ENCODE data around the gene PSAP. TPM values are rescaled to one million over a fixed set of nuclear protein-coding genes. Genes with fewer than 3 reads are reported as not detected.
"Not testable (repeated sequence)": the region's sequence is repeated elsewhere in the genome, so short reads cannot be mapped to it uniquely, and the experiment has no call there.

PSAP gene
- total RNA-seq, 1 experiment from 2014 or later: 397 TPM

DNA sequence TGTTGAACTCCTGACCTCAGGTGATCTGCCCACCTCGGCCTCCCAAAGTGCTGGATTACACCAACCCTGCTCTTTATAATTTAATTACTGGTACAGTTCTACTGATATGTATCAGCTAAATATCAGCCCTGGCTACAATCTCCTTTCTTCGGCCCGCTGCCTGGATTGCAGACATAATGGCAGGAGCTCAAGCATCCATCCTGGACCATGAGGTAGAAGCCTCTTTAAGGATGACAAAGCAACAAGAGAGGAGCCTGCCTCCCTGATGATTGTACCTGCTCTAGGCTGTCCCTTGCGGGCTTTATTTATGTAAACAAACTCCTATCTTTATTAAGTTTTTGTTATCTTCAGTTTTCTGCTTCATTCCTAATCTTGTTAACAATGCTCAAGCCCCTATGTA is 5.6 kb upstream of the PSAP start:
- TF ChIP-seq ESRRA (CRISPR knock-in tag; IDR thresholded peaks at IDR 0.05; ENCODE audit: borderline replicate concordance) (no peak), ZNF396 (CRISPR knock-in tag; IDR thresholded peaks at IDR 0.05; ENCODE audit: borderline replicate concordance) (no peak), ZNF121 (CRISPR knock-in tag; IDR thresholded peaks at IDR 0.05) (no peak), CBFB (CRISPR knock-in tag; IDR thresholded peaks at IDR 0.05; ENCODE audit: low read depth) (no peak)
- TF ChIP-seq, protein P1, sequence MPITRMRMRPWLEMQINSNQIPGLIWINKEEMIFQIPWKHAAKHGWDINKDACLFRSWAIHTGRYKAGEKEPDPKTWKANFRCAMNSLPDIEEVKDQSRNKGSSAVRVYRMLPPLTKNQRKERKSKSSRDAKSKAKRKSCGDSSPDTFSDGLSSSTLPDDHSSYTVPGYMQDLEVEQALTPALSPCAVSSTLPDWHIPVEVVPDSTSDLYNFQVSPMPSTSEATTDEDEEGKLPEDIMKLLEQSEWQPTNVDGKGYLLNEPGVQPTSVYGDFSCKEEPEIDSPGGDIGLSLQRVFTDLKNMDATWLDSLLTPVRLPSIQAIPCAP (CRISPR knock-in tag; IDR thresholded peaks at IDR 0.05): no peak
- TF ChIP-seq, protein P2, sequence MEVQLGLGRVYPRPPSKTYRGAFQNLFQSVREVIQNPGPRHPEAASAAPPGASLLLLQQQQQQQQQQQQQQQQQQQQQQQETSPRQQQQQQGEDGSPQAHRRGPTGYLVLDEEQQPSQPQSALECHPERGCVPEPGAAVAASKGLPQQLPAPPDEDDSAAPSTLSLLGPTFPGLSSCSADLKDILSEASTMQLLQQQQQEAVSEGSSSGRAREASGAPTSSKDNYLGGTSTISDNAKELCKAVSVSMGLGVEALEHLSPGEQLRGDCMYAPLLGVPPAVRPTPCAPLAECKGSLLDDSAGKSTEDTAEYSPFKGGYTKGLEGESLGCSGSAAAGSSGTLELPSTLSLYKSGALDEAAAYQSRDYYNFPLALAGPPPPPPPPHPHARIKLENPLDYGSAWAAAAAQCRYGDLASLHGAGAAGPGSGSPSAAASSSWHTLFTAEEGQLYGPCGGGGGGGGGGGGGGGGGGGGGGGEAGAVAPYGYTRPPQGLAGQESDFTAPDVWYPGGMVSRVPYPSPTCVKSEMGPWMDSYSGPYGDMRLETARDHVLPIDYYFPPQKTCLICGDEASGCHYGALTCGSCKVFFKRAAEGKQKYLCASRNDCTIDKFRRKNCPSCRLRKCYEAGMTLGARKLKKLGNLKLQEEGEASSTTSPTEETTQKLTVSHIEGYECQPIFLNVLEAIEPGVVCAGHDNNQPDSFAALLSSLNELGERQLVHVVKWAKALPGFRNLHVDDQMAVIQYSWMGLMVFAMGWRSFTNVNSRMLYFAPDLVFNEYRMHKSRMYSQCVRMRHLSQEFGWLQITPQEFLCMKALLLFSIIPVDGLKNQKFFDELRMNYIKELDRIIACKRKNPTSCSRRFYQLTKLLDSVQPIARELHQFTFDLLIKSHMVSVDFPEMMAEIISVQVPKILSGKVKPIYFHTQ (CRISPR knock-in tag; IDR thresholded peaks at IDR 0.05): no peak
- TF ChIP-seq, protein P3, sequence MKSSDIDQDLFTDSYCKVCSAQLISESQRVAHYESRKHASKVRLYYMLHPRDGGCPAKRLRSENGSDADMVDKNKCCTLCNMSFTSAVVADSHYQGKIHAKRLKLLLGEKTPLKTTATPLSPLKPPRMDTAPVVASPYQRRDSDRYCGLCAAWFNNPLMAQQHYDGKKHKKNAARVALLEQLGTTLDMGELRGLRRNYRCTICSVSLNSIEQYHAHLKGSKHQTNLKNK (CRISPR knock-in tag; IDR thresholded peaks at IDR 0.05): no peak
- TF ChIP-seq, protein P4, sequence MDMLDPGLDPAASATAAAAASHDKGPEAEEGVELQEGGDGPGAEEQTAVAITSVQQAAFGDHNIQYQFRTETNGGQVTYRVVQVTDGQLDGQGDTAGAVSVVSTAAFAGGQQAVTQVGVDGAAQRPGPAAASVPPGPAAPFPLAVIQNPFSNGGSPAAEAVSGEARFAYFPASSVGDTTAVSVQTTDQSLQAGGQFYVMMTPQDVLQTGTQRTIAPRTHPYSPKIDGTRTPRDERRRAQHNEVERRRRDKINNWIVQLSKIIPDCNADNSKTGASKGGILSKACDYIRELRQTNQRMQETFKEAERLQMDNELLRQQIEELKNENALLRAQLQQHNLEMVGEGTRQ (CRISPR knock-in tag; IDR thresholded peaks at IDR 0.05): no peak
- H3K4me1 Mint-ChIP-seq: peaks cover 16% of the 10 kb centered on the region
- no peak for DNase-seq (ENCODE audit: low spot score)
- no peaks in the 10 kb centered on the region for H3K27me3 Mint-ChIP-seq (ENCODE audit: low read depth)
- ChIA-PET POLR2A (no interaction called here), CTCF (no interaction called here)
- no peak for ATAC-seq
- H3K27ac Mint-ChIP-seq: no peak overlapping the region
- no peaks in the 10 kb centered on the region for H3K9me3 Mint-ChIP-seq
- no peak overlapping the region for H3K4me3 Mint-ChIP-seq
- H3K36me3 Mint-ChIP-seq: no peaks in the 10 kb centered on the region

DNA sequence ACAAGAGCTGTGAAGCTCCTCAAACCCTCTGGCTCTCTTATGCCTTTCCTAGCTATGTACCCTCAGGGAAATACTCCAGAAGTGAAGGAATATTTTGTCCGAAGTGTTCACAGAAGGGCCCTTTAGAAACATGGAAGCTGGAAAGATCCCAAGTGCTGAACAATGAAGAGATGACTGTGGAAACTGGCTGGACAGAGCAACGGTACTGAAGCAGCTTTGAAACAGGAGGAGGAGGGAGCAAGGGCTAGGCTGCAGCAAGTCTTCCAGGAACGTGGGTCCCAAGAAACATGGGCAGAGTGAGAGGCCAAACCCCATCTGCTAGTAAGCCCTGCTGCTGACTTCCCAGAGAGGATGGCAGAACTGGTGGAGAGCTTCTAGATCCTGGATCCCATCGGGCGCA is 3.0 kb upstream of the PSAP start:
- POLR2A ChIA-PET: no interaction called here
- H3K27ac Mint-ChIP-seq: no peak overlapping the region
- H3K36me3 Mint-ChIP-seq: no peaks in the 10 kb centered on the region
- H3K4me1 Mint-ChIP-seq: peaks cover 21% of the 10 kb centered on the region
- H3K27me3 Mint-ChIP-seq (ENCODE audit: low read depth): no peaks in the 10 kb centered on the region
- CTCF ChIA-PET: interaction anchor here (0.6 to 3.1 kb wide), 5 partner anchors 14 to 1400 kb away, joined by 3 to 16 read pairs (median 4); no protein-coding TSS in a partner anchor
- TF ChIP-seq CBFB (CRISPR knock-in tag; IDR thresholded peaks at IDR 0.05; ENCODE audit: low read depth): no peak
- DNase-seq (ENCODE audit: low spot score): no peak
- H3K9me3 Mint-ChIP-seq: no peaks in the 10 kb centered on the region
- H3K4me3 Mint-ChIP-seq: no peak overlapping the region
- no peak for ATAC-seq

DNA sequence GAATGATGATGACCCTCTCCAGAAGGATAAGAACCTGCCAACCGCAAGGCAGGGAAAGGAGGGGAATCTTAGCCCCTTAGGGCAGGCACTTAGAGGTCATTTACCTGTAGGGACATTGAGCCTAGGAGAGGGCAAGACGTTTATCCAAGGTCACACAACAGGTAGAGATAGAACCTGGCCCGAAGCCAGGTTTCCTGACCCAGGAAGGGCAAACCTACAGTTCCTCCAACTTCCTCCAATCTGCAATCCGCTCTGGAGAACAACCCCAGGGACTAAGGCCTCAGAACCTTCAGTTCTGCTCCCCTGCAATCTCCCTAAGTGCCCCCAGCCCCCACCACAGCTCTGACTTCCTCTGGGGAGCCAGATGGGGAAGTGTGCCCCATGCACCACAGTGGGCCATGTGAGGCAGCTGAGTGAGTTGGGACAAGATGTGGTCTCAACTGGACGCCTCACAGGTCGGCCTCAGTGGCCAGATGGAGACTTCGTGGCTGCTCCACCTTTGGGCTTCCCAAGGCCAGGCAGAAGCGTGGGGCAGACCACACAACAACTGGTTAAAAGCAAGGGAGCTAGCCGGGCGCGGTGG is 1.4 kb upstream of the PSAP start:
- H3K36me3 Mint-ChIP-seq: peaks cover 2% of the 10 kb centered on the region; the same call in 1 of the 2 replicates
- no peak for ATAC-seq
- ChIA-PET POLR2A (no interaction called here), CTCF (interaction anchor here (1.2 to 3.1 kb wide), 2 partner anchors 13 to 44 kb away, joined by 4 to 16 read pairs; no protein-coding TSS in a partner anchor)
- no peak overlapping the region for H3K4me3 Mint-ChIP-seq
- H3K27me3 Mint-ChIP-seq (ENCODE audit: low read depth): no peaks in the 10 kb centered on the region
- peaks cover 36% of the 10 kb centered on the region for H3K4me1 Mint-ChIP-seq
- H3K9me3 Mint-ChIP-seq: no peaks in the 10 kb centered on the region
- DNase-seq (ENCODE audit: low spot score): no peak
- peak overlapping the region; percentile 45; the same call in 1 of the 2 replicates for H3K27ac Mint-ChIP-seq
- TF ChIP-seq, protein P5, sequence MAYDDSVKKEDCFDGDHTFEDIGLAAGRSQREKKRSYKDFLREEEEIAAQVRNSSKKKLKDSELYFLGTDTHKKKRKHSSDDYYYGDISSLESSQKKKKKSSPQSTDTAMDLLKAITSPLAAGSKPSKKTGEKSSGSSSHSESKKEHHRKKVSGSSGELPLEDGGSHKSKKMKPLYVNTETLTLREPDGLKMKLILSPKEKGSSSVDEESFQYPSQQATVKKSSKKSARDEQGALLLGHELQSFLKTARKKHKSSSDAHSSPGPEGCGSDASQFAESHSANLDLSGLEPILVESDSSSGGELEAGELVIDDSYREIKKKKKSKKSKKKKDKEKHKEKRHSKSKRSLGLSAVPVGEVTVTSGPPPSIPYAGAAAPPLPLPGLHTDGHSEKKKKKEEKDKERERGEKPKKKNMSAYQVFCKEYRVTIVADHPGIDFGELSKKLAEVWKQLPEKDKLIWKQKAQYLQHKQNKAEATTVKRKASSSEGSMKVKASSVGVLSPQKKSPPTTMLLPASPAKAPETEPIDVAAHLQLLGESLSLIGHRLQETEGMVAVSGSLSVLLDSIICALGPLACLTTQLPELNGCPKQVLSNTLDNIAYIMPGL (CRISPR knock-in tag; IDR thresholded peaks at IDR 0.05): no peak
- TF ChIP-seq SMAD4 (CRISPR knock-in tag; IDR thresholded peaks at IDR 0.05): no peak
- TF ChIP-seq, protein P6, sequence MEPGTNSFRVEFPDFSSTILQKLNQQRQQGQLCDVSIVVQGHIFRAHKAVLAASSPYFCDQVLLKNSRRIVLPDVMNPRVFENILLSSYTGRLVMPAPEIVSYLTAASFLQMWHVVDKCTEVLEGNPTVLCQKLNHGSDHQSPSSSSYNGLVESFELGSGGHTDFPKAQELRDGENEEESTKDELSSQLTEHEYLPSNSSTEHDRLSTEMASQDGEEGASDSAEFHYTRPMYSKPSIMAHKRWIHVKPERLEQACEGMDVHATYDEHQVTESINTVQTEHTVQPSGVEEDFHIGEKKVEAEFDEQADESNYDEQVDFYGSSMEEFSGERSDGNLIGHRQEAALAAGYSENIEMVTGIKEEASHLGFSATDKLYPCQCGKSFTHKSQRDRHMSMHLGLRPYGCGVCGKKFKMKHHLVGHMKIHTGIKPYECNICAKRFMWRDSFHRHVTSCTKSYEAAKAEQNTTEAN (CRISPR knock-in tag; IDR thresholded peaks at IDR 0.05): no peak

DNA sequence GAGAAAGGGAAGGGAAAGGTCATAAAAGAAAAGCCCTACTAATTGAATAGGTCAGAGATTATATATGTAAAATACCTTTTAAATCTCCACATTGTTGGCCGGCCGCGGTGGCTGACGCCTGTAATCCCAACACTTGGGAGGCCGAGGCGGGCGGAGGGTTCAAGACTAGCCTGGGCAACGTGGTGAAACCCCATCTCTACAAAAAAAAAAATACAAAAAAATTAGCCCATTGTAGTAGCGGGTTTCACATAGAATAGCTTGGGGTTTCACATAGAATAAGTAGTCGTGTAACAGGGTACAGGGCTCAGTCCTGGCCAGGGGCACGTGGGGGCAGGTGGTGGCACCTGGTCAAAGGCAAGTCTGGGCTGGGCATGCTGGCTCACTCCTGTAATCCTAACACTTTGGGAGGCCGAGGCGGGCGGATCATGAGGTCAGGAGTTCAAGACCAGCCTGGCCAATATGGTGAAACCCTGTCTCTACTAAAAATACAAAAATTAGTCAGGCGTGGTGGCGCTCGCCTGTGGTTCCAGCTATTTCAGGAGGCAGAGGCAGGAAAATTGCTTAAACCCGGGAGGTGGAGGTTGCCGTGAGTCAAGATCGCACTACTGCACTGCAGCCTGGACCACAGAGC is 529 bp upstream of the PSAP start:
- POLR2A ChIA-PET: interaction anchor here (0.6 to 2.4 kb wide), 3 partner anchors 9 to 76 kb away, joined by 3 to 12 read pairs (median 12); no protein-coding TSS in a partner anchor

More for the DNA sequence above, 529 bp upstream of the PSAP start:
- ATAC-seq; DNase-seq (ENCODE audit: low spot score); H3K9me3 Mint-ChIP-seq; H3K27me3 Mint-ChIP-seq (ENCODE audit: low read depth); H3K36me3 Mint-ChIP-seq: not testable (repeated sequence)
- H3K4me3 Mint-ChIP-seq: peak overlapping the region; percentile 96
- H3K4me1 Mint-ChIP-seq: peaks cover 40% of the 10 kb centered on the region
- peak overlapping the region; percentile 71 for H3K27ac Mint-ChIP-seq
- CTCF ChIA-PET: interaction anchor here (0.7 to 2.4 kb wide), 10 partner anchors 9 to 197 kb away, joined by 3 to 17 read pairs (median 4); no protein-coding TSS in a partner anchor
